ENCODE data around the gene C21orf58. TPM values are rescaled to one million over a fixed set of nuclear protein-coding genes. Genes with fewer than 3 reads are reported as not detected.
A peak's percentile ranks its signal among the peaks of the same experiment; 100 is the strongest.

Gene C21orf58
- total RNA-seq, 1 donor from 2014 or later, result 2.1 TPM

DNA sequence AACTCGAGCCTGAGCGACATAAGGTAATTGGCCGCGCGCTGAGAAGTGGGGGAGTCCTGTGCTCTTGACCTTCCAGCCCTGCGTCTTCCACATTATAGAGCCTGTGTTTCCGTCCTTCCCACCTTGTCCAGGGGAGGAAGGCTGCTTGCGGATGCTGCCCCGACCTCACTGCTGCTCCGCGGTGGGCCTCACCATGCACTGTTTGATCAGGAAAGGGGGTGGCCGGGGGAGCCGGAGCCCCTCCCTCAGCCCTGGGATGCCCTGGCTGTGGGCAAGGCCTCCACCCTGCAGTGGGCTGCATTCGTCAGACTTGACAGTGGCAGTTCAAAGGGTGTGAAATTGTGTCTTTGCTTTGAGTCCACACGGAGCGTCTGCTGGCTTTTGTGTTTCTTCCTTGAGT lies 30.4 kb upstream of the C21orf58 start:
- ATAC-seq (no peak), DNase-seq (ENCODE audit: low spot score) (no peak)

DNA sequence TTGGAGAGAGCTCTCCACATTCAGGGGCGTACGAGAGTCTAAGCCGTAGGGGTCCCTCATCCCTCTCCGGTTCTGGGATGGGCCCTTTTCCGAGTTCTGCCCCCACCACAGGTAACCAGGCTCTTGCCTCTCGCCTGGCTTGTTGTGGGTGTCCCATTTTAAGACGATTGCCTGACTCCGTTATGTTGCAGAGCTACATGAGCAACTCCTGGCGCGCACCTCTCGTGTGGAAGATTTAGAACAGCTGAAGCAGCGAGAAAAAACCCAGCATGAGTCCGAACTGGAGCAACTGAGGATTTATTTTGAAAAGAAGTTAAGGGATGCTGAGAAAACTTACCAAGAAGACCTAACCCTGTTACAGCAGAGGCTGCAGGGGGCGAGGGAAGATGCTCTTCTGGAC lies 29.2 kb upstream of the C21orf58 start:
- no peak for DNase-seq (ENCODE audit: low spot score)
- ATAC-seq, result no peak

DNA sequence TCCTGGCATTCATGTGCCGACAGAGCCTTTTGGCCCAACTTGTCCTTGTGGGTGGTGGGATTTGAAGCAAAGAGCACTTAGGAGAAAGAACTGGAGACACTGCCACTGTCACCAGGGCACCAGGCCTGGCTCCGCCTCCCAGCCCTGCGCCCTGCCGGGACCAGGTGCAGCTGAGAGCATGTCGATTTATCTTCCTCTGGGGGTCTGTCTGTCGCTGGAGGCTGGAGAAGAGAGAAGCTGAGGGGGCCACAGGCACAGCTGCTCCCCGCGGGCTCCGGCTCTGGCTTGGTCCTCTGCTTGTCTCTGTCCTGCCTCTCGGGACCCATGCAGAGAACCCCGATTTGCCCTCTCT lies 28.5 kb upstream of the C21orf58 start:
- ATAC-seq (no peak), DNase-seq (ENCODE audit: low spot score) (no peak)

DNA sequence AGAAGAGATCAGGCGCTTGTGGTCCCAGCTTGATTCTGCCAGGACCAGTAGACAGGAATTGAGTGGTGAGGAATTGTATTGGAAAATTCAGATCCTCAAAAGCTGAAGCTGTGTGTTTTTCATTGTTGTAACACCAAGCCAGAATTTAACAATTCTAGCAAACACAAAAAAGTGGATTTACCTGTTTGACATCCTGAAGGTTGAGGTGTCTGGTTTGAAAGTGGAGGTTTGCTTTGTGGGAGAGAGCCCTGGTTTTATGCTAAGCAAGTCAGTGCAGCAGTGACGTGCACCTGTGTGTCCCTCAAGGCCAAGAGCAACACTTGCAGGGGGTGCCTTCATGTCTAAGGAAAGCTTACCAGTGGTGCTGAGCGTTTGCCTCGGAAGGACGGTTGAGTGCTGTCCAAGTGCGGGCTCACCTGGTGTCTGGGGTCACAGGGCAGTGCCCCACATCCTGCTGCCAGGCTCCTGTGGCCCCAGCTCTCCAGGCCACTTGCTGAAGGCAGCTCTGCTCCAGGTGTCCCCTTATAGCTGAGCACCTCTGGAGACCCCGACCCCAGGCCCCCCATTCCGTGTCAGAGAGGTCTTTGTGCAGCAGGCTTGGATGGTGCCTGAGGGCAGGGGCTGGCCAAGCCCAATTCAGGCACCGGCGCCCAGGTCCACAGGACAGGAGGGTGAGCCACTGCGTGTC lies 27.9 kb upstream of the C21orf58 start:
- DNase-seq (ENCODE audit: low spot score) (no peak), ATAC-seq (no peak)

DNA sequence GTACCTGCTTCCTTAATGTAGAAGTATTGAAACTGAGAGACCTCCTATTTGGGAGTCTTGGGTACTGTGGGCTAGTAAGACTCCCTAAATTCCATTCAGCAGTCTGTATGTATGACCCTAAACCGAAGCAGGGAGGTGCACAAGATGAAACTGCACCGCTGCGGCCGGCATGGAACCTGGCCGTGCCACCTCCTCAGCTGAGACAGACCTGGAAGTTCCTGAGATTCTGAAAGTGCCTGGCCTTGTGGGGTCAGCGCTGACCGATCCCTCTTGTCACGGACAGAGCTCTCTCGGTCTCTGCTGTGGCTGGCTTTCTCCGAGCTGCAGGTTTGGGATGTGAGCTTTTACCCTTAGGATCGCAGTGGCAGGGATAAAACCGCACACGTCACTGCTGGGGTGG lies 27.3 kb upstream of the C21orf58 start:
- DNase-seq (ENCODE audit: low spot score) (no peak), ATAC-seq (no peak)

DNA sequence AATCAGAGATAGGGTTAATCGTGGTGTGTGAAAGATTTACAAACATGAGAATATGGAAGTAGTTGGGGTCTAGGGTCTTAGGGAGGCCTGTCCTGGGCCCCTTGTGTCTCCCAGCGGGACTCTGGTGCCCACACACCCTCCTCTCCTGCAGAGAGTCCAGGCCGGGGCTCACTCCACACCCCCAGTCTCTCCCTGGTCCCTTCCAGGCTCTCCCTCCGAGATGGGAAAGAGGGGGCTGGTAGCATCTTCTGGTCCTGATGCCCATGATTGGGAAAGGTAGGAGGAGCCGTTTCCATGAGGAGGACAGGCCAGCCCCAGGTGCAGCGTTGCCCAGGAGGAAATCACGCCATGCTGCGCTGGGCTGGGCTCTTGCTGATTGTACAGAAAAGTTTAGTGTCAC lies 26.9 kb upstream of the C21orf58 start:
- ATAC-seq, result no peak
- DNase-seq (ENCODE audit: low spot score), result no peak

DNA sequence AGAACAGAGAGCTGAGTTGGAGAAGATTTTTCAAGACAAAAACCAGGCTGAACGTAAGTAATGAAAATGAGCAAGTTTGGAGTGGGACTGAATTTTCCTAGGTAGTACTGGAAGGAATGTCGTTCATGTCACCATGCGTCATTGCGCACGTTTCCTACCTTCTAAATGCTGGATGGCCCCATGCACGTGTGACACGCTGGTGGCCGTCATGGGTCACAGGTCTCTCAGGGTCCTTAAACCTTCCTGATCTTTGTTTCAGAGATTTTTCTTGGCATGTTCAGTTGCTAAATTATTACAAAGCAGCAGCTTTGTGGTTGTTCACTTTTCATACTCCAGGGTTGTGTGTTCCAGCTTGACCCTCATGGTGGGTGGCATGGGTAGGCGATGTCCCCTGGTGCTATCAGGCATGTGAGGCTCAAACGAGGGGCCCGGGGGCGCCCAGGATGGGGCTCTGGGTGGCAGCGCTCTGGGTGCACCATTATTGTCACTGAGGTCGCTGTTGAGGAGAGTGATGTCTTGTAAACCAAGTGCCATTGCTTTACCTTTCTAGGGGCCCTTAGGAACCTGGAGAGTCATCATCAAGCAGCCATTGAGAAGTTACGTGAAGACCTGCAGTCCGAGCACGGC lies 25.6 kb upstream of the C21orf58 start:
- no peak for ATAC-seq
- no peak for DNase-seq (ENCODE audit: low spot score)

DNA sequence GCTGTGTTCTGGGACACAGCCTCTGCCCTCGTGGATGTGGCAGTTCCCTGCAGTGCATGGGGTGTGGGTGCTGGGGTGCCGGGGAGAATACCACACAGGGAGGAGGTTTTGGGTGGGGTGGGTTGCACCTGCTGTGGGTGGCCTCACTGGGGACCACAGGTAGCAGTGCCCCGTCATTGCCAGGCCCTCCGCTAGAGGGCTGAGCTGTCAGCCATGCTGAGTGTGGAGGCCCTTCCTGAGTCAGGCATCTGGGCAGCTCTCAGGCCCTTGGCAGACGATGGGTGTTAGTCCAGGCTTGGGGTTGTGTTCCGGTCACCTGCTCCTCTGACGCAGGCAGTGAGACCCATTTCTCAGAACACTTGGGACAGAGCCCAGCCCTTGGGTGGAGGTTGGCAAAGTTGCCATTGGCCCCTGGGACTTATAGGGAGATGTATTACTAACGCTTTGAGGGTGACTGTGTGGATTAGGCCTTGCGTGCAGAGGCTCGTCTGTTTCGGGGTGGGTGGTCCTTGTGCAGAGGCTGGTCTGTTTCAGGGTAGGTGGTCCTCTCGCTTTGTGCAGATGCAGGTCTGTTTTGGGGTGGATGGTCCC lies 24.2 kb upstream of the C21orf58 start:
- ATAC-seq (peak; percentile 59), DNase-seq (ENCODE audit: low spot score) (no peak)

DNA sequence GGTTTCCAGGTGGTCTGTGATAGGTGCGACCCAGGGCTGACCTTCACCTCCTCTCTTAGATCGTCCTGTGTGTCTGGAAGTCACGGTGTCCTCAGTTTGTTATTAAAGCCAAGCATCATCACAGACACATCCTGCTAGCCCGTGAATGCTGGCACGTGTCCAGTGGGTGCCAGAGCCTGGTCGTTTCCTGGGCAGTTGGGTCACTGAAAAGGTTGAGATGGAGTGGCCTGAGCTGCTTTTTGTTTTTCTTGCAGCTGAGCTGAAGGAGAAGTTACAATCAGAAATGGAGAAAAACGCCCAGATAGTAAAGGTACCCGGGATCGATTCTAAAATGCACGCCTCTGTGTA lies 23.5 kb upstream of the C21orf58 start:
- DNase-seq (ENCODE audit: low spot score) (no peak), ATAC-seq (no peak)

DNA sequence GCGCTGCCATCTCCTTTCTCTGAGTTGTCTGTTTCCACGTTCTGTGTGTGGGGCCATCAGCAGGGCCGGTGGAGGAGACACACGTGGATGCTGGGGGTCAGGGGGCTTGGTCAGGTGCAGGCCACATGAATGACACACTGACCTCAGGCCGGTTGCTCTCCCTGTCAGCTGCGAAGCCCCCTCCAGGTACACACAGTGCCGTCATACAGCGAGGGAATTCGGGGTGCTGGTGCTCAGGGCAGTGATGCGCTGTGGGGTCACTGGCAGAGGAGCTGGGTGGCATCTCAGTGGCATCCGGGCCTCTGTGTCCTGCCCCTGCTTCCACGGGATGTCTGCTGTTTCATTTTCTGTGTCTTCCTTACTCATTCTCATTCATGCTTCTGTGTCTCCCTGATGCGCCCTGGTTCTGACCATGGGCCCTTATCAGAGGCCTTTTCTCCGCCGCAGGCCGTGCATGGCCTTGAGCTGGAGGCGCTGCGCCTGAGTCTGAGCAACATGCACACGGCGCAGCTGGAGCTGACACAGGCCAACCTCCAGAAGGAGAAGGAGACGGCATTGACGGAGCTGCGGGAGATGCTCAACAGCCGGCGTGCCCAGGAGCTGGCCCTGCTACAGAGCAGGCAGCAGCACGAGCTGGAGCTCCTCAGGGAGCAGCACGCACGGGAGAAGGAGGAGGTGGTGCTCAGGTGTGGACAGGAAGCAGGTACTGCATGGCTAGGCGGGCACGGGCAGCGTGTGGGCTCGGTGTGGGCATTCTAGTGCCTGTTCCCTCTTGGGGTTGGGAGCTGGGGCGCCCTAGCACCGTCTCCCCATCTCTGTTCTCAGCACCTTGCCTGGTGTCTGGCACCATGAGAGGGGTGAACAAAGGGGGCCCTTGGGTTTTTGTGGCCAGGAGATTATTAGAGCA lies 22.9 kb upstream of the C21orf58 start:
- ATAC-seq, result no peak
- no peak for DNase-seq (ENCODE audit: low spot score)

DNA sequence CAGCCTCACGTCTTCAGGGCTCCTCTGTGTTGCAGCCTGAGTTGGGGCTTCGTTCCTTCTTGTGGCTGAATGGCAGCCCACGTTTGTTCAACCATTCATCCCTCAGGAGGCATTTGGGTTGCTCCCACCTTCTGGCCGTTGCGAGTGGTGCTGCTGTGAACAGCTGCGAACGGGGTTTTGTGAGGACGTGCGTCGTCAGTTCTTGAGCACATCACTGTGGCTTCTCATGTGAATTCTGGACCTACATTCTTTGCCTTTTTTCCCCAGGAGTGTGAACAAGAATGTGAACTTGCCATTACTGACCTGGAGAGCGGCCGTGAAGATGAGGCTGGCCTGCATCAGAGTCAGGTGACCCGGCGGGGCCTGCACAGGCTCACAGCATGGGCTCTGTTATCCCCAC lies 22.2 kb upstream of the C21orf58 start:
- ATAC-seq, result no peak

DNA sequence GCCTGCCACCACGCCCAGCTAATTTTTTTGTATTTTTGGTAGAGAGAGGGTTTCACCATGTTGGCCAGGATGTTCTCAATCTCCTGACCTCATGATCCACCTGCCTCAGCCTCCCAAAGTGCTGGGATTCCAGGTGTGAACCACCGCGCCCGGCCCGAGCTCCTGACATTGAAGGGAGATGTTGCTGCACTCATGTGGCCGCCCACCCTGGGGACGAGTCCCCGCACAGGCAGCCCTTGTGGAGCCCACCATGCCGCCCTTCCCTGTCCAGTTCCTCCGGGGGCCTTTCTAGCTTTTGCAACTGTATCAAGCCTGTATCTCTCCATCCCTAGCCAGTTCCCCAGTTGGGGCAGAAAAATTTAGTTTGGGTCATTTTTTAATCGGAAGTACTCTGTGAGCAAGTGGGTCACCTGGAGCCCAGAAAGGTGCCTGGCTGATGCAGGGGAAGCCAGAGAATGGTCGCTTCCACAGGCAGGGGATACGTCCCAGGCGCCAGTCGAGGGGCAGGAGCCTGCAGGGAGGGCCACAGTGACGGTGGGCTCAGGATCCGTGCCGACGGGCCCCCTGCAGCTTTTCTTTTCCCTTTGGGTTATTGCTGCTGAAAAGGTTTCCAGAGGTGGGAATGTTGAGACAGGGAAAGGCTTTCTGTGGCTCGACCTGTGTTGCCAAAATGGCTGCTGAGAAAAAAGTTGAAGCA lies 20.7 kb upstream of the C21orf58 start:
- DNase-seq (ENCODE audit: low spot score), result no peak
- no peak for ATAC-seq

More for the DNA sequence above, 22.2 kb upstream of the C21orf58 start:
- DNase-seq (ENCODE audit: low spot score), result no peak

DNA sequence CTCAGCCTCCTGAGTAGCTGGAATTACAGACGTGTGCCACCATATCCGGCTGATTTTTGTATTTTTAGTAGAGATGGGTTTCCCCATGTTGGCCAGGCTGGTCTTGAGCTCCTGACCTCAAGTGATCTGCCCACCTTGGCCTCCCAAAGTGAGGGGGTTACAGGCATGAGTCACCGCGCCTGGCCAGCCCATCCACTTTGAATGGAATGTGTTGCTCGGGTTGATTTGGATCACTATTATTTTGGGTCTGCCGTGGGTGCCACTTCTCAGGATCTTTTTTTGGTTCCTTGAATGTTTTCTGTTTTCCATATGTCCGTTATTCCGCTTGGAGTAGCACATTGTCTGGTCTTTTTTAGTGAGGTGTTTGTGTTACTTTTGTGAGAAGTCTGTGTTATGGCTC lies 17.3 kb upstream of the C21orf58 start:
- ATAC-seq, result no peak
- no peak for DNase-seq (ENCODE audit: low spot score)

DNA sequence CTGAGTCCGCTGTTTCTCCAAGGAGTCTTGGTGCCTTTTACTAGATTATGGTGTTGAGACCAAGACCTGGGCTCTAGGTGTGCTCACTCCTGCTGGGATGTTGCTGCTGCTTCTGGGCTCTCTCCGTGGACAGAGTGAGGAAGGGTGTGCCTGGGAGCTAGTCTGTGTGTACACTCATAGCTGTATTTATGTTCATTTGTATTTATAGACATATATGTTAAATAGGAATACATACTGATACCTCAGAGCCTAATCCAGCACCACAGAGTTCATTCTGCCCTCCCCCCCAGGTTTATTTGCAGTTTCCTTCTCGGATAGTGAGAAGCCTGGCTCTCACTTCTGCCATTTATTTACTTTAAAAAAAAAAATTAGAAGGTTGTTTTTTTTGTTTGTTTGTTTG lies 12.9 kb upstream of the C21orf58 start:
- ATAC-seq (no peak), DNase-seq (ENCODE audit: low spot score) (no peak)

DNA sequence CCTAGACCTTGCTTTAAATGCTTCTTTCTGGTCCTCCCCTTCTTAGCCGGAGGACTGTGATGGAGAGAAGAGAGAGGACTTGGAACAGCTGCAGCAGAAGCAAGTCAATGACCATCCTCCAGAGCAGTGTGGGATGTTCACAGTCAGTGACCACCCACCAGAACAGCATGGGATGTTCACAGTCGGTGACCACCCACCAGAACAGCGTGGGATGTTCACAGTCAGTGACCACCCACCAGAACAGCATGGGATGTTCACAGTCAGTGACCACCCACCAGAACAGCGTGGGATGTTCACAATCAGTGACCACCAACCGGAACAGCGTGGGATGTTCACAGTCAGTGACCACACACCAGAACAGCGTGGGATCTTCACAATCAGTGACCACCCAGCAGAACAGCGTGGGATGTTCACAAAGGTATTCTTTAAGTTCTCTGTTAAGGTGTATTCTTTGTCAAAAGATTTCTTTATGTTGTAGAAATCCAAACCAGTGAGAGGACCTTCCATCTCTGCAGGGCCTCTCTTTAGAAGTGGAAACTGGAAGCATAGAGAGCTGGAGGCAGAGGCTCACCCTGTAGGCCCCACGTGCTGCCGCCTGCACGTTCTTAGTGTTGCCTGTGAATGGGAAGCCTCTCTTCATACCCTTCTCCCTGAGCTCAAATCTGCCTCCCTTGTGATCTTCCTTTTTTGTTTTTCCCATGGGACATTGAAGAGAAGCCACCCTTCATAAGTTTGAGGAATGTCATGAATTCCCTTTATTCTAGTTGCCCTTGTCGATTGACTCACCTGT lies 10.9 kb upstream of the C21orf58 start:
- DNase-seq (ENCODE audit: low spot score) (no peak), ATAC-seq (no peak)

DNA sequence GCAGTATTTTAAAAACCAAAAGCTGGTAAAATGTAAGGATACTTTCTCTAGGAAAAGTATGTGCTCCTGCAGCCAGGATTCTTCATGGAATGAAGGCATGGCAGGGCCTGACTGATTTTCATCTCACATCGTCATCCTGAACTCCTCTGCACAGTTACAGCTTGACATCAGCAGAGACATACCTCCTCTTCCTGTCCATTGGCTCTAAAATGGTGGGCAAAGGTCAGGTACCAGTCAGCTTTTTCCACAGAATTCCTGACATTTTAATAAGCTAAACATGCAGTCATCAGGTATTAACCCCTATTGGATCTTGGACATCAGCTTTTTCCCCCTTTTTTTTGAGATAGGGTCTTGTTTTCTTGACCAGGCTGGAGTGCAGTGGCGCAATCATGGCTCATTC lies 6.1 kb upstream of the C21orf58 start:
- no peak for DNase-seq (ENCODE audit: low spot score)
- ATAC-seq, result no peak

DNA sequence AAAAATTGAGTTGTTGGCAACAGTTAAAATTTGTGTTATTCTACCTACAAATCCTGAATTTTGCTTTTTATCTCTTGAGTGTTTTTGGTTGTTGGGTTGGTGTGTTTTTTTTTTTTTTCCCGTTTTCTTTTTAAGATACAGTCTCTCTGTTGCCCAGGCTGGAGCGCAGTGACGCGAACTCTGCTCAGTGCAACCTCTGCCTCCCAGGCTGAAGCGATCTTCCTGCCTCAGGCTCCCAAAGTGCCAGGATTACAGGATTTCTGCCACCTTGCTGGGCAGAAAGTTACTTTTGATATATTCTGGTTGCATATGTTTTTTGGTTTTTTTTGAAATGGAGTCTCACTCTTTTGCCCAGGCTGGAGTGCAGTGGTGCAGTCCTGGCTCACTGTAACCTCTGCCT lies 4.5 kb upstream of the C21orf58 start:
- no peak for ATAC-seq
- DNase-seq (ENCODE audit: low spot score), result no peak

DNA sequence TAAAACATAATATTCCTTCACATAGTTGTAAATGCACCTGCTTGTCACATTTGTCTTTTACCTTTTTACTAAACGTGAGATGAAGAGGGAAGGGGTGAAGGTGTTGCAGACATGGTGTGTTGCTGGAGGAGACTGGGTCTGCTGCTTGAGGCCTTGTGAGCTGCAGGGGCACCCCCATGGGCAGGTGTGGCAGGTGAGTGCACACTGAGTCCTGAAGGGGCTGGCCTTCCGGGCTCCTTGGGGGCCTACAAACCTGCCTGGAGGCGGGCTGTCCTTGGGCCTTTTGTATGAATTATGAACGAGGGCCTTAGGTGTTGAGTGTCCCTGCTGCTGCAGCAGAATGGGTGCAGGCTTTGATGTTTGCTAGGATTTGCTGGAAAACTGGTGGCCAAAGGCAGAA lies 4.0 kb upstream of the C21orf58 start:
- ATAC-seq, result no peak

DNA sequence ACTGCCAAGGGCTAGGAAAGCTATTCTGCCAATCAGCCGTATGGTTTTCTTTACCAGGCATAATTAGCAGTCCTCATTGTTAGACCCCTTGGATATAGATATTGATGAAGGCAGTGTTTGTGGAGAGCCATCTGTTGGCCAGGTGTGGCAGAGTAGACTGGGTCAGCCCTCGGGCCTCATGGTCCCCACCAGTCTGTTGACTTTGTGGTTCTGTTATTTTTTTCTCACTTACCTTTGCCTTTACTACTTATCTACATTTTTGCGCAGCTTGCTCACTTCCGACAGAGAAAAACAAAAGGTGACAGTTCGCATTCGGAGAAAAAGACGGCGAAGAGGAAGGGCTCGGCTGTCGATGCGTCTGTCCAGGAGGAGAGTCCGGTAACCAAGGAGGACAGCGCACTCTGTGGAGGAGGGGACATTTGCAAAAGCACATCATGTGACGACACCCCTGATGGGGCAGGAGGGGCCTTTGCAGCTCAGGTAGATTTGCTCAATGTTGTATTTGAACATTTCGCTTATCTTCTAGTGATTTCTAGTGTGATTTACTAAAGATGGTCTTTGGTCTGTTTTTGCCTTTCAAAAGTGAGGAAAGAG lies 2.5 kb upstream of the C21orf58 start:
- DNase-seq (ENCODE audit: low spot score) (no peak), ATAC-seq (no peak)

More for the DNA sequence above, 4.0 kb upstream of the C21orf58 start:
- DNase-seq (ENCODE audit: low spot score), result no peak
